Right lobe of liver (tissue), 4 donors: Measurements from ENCODE around the gene LSM5.

Source experiments
- CTCF ChIP-seq, 4 donors: fragments of 200-600 bp in 3 of 4; fragments of 450-650 bp in 1 of 4; IDR thresholded peaks; one replicate each; pipeline versions ENCODE4 v1.5.1 to v1.8.0; 2016 to 2022; ENCODE audit warnings: antibody characterized with exemption in 4 of 4, mild to moderate bottlenecking in 2 of 4
- POLR2A ChIP-seq: fragments of 450-650 bp; IDR thresholded peaks from one replicate; pipeline ENCODE4 v1.6.1; 2017; ENCODE audit warnings: antibody characterized with exemption, mild to moderate bottlenecking
- donor health status: DM: no; HTN: no; CAD: no.
- donor health status: DM: no; HTN: no; CAD: no.
- donor health status: DM: no; HTN: yes; CAD: no.

DNA sequence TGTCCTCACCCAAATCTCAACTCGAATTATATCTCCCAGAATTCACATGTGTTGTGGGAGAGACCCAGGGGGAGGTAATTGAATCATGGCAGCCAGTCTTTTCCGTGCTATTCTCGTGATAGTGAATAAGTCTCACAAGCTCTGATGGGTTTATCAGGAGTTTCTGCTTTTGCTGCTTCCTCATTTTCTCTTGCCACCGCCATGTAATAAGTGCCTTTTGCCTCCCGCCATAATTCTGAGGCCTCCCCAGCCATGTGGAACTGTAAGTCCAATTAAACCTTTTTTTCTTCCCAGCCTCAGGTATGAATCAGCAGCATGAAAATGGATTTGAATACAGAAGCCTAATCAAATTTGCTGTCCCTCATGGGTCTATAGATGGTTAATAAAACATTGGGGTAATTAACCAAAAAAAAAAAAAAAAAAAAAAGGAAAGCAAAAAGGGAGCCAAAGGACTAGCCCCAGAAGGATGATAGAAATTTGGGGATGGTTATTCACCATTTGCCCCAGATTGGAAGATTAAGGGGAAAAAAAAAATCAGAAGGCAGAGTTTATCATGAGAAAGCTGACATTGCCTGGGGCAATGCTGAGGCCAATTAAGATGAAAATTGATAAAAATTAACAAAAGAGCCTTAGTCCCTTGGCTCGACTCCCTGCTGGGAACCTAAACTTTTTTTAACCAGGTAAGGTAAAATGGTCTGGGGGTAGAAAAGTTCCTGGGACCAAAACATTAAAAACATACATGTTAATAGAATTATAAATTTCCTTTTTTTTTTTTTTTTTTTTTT is 32.8 kb upstream of the LSM5 start:
- TF ChIP-seq CTCF (IDR thresholded peaks at IDR 0.05) = no peak
- TF ChIP-seq POLR2A = no peak
